Raji (cell line): ENCODE results near the gene POLR2M.

ENCODE experiments used
- POLR2A ChIP-seq: IDR thresholded peaks from 2 replicates; pipeline ENCODE4 v1.6.1; 2011; ENCODE audit warnings: low read depth, low read length, control low read depth; ENCODE audit not compliant: insufficient read depth

POLR2M gene

DNA sequence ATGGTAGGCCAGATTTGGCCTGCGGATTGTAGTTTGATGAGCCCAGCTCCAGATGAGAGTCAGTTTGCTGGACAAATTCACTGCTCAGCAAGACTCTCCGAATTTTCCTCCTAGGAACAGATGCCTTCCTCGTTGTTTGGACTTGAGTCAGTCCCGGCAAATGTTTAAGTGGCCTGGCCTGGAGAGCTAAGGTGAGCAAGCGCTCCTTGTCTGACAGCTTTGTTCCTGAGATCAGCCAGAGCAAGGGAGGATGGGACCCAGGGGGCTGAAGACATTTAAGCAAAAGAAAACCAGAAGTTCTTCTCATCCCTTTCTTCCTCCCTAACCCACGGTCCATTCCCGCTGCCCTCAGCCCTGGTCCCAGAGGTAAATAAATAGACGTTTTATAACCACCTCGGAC, 40.3 kb downstream of the POLR2M start:
- no peak for TF ChIP-seq POLR2A

DNA sequence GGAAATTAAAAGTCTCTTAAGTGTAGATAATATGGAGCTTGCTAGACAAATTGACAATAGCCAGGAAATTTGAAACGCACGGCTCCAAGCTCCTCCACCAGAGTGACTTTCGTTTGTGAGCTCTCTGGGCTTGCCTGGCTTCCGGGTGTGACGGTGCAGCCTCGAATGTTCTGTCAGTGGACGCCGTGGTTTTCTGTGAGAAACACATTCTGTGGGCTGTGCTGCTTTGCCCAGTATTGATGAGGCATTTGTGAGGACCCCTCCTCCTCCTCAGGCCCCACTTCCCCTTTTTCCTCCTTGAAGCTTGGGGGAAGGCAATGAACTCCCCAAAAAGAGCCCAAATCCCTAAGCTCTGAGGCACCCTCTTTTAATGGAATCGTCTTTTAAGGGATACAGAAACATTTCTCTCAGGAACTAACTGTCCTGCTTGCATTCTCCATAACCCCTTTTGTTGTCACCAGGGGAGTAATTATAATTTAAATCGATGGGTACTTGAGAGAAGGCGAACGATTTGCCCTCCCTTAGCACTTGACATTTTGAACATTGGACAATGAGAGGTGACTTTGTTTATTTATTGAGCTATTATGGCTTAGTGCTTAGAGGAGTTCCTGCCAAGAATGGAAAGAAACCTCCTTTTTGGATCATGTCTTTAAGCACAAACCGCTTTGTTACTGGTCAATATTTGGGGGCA, 40.8 kb downstream of the POLR2M start:
- no peak for TF ChIP-seq POLR2A

- TF ChIP-seq POLR2A: no peak
Observed at GRCh38 chr15:57751177-57751800, 44.8 kb downstream of the POLR2M start.

DNA sequence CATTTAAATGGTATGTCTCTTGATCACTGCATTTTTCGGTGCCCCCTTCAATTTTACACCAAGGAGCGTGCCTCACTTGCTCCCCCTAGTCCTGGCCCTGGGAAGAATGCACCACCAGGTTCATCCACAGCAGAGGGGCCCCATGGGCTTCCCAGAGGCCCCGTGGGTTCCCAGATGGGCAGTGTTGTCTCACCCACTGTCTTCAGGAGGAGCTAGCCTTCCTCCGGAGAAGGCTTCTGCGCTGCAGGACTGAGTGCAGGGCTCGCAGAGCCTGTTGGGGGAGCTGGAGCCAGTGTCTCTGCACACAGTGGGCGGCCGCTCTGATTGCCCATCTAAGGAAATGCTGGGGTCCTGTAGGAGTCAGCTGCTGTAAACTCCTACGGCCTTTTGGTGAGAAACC, 45.9 kb downstream of the POLR2M start:
- no peak for TF ChIP-seq POLR2A

DNA sequence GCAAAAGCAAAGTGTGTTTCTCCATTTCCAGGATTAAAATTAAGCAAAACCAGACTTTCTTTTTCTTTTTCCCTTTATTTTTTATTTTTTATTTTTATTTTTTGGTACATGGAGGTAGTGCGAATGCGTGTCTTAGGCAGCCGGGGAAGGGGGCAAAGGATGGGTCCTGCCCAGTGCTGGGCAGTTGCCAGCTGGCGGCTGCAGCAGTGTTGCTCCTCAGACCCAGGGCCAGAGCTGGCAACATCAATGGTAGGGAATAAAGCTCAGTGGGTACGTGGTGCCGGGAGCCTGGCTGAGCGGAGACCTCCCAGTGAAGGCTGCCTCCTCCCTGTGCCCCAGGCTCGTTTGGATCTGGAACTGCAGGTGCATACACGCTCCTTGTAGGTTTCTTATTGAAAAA, 46.3 kb downstream of the POLR2M start:
- TF ChIP-seq POLR2A: no peak

GRCh38 chr15:57756466-57756865, 50.0 kb downstream of the POLR2M start:
- TF ChIP-seq POLR2A: no peak

DNA sequence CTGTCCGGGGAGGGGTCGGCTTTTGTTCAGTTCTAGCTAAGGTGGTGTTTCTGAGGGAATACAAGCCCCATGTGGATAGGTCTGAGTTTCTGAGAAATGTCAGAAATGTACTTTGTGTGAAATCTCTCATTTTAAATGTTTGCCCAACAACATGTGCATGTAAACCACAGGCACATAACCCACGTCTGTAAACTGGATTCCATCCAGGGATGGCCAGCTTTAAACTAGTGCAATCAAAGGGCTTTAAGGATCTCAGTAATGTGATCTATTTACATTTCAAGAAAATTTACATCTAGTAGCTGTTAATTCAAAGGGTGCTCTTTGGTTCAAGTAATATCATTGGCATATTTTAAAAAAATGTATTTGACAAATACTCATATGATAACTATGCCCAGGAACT, 52.0 kb downstream of the POLR2M start:
- TF ChIP-seq POLR2A: no peak

- no peak for TF ChIP-seq POLR2A
Observed at GRCh38 chr15:57761562-57761961, 55.0 kb downstream of the POLR2M start.

DNA sequence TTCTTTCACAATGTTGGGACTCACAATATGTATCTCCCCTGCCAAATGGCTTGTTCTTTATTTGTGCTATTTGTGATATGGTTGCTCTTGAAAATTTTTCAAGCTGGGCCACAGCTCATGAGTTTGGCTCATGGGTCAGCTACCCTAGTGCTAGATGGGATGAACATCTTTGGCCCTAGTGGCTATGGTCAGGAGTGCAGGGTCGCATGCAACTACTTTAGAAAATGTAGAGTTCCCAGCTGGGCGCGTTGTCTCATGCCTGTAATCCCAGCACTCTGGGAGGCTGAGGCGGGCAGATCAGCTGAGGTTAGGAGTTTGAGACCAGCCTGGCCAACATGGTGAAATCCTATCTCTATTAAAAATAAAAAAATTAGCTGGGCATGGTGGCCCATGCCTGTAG, 55.8 kb downstream of the POLR2M start:
- no peak for TF ChIP-seq POLR2A

DNA sequence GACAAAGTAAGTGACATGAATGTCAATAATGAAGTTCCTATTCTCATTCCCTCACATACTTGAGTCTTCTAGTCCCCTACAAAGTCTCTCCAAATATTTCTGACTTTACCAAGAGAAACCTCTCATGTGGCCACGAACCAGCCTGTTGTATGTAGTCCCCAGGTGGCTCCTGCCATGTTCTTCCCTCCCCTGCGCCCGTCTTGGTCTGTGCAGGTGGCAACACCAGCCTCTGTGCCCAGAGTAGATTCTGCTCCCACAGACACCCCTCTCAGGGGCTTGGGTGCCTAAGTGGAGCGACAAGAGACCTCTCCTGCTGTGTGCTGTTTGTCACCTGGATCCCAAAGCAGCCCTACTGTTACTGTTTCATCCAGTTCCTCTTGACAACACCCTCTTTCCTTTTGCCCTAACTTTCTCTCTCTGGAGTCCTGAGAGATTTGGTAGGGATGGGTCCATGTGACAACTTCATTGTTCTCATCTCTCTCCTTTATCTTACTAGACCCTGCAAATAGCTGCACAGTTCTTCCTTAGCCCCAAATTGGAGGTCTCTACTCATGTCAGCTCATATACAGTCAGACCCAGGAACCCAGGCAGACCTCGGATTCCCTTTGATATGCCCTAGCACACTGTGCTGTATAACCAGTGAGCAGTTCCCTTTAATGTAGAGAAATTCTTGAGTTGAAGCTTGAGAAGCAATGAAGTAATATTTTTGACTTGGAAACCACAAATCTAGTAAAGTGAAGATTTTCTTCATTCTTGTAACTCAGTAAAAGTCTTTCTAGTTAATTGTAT, 56.9 kb downstream of the POLR2M start:
- no peak for TF ChIP-seq POLR2A
